Vagina (tissue), 2 donors: Measurements from ENCODE around the gene SPARCL1.

Experiments
- CTCF ChIP-seq, 3 experiments: fragments of 450-650 bp in 2 of 3; fragments of 200-600 bp in 1 of 3; sonication (generic) in 1 of 3; IDR thresholded peaks; one replicate each; pipeline ENCODE4 v1.5.1; 2017 to 2019; ENCODE audit warnings: antibody characterized with exemption in 3 of 3, mild to moderate bottlenecking in 2 of 3, moderate library complexity in 2 of 3
- POLR2A ChIP-seq, 2 donors: fragments of 450-650 bp; IDR thresholded peaks; one replicate each; pipeline ENCODE4 v1.6.1; 2017; ENCODE audit warnings: antibody characterized with exemption in 2 of 2, mild to moderate bottlenecking in 2 of 2, moderate library complexity in 2 of 2

GRCh38 chr4:87523307-87523706, 5.9 kb downstream of the SPARCL1 start:
- TF ChIP-seq POLR2A (IDR thresholded peaks at IDR 0.05) (no peak), CTCF (IDR thresholded peaks at IDR 0.05) (no peak)
